Left forelimb (tissue), 1 donor: ENCODE results near the gene CTIF.
A peak's percentile ranks its signal among the peaks of the same experiment; 100 is the strongest.
"Not testable (repeated sequence)": the region's sequence is repeated elsewhere in the genome, so short reads cannot be mapped to it uniquely, and the experiment has no call there.

Experiments
- DNase-seq: peaks from one replicate; pipeline ENCODE4 v3.0.0-alpha.2; 2018; ENCODE audit warnings: low spot score

CTIF gene

DNA sequence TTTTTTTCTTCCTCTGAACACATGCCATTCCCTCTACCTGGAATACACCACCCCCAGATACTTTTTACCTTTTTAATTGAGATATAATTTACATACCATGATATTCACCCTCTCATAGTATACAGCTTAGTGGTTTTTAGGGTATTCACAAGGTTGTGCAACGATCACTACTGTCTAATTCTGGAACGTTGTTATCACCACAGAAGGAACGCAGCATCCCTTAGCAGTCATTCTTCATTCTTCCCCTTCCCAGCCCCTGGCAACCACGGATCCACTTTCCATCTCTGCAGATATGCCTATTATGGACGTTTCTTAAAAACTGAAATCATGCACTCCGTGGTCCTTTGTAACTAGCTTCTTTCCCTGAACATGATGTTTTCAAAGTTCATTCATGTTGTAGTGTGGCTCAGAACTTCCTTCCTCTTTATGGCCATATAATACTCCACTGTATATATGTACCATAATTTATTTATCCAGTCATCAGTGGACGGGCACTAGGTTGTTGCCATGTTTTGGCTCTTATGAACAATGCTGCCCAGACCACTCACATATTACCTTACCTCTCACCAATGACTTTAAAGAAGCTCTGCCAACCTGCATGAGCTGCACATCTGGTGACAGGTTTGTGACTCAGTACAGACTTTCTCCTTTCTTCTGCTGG is 168.9 kb downstream of the CTIF start:
- DNase-seq = no peak

DNA sequence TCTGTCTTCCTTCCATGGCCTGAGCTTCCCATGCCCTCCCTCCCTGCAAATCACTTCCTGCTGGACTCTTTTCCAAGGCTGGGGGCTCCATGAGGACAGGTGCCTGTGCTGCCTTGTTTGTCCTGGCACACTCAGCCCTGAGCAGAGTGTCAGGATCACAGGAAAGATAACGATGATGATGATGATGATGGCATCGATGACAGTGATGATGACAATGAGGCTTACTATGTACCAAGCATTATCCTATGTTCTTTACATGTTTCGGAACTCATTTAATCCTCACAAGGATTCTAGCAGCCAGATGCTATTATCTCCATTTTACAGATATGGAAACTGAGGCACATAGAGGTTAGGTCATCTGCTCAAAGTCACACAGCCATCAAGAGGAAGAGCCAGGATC is 170.0 kb downstream of the CTIF start:
- DNase-seq = no peak

DNA sequence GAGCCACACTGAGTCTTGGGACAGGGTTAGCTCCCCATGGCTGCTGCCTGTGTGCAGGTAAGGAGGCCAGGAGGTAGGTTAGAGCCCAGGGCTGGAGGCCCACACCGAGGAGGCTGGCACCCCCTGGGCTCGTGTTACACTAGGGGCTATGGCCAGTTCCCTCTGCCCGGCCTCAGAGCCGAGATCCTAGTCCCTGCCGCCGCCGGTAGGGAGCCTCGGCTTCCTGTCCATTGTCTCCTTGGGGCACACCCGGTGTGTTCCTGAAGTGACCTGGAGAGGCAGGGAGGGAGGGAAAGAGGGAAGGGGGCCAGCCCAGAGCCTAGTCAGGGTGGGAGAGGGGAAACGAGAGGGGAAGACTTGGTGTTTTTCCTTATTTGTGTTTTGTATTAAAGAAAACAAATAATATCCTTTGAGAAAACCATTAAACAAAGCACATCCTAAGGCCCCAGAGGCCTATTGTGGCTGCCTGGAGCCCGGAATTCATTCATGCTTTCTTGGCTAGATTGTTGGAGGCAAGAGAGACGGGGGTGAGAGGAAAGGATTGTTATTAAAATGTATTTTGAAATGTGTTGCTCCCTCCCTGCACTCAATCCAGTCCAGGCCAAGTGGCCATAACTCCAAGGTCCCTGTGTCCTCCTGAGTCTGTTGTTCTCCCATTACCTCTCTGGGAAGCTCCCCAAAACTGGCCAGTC is 170.7 kb downstream of the CTIF start:
- DNase-seq = no peak

DNA sequence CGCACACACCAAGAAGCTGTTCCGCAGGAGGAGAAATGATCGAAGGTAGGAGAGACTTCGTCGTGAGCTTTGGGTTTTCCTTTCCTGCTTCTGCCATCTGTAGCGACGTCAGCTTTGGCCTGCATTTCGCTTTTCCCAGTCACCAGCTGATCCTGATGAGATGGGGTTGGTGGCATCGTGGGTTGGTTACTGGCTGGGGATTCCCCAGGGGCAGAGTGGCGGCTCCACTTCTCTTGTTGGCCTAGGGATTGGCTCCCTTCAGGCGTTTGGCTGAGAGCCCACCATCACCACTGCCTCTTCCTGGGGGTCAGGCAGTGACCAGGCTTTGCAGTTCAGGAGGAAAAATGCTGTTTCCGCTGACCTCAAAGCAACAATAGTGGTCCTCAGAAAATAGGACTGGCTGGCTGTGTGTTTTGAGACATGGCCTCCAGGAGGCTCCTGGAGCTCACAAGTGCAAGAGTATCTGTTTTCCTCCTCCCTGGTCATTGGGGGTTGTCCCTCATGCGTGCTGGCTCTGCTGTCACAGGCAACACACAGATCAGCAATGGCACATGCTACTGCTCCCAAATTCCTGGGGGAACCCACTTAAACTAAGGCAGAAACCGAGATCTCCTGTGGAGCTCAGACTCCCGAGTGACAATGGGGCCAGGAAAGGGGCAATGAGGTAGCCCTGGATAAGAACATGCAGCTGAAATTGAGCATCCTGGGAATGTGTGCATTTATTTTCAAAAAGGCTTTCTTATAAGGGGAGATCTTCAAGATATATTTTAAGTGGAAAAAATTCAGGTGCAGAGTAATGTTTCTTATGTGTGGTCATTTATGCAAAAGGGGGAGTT is 173.0 kb downstream of the CTIF start:
- no peak for DNase-seq

DNA sequence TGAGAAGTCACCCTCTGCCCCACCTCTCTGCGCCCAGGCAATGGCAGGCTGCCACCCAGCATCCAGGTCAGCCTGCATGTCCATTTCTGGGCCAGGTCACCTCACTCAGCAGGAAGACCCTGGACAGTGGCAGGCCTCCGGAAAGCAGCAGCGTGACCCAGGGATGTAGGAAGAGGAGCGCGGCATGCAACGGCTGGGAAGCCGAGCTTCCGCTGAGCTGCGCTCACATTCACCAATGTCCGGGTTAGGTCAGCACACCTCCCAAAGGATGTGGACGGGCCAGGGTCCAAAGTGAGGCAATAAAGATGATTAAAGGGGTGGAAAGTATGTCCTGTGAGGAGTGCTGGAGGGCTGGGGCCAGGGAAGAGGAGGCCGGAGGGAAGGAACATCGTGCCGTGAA is 174.5 kb downstream of the CTIF start:
- DNase-seq = peak; percentile 79

DNA sequence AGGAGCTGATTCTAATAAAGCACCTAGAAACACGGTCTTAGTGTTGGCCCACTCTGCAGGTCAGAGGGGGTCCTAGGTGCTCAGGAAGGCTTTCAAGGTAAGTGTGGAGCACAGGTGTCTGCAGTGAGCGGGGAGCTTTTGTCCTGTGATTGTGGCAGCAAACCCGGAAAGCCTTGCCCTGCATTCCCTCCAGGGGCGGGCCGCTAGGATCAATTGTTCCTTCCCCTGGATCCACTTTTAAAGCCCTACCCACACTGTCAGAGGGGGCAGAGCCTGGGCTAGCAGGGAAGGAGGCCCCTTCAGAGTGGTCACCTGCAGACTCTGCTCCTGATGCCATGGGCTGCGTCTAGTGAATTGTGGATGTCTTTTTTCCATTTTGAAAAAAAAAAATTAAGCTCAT is 176.0 kb downstream of the CTIF start:
- DNase-seq = no peak

DNA sequence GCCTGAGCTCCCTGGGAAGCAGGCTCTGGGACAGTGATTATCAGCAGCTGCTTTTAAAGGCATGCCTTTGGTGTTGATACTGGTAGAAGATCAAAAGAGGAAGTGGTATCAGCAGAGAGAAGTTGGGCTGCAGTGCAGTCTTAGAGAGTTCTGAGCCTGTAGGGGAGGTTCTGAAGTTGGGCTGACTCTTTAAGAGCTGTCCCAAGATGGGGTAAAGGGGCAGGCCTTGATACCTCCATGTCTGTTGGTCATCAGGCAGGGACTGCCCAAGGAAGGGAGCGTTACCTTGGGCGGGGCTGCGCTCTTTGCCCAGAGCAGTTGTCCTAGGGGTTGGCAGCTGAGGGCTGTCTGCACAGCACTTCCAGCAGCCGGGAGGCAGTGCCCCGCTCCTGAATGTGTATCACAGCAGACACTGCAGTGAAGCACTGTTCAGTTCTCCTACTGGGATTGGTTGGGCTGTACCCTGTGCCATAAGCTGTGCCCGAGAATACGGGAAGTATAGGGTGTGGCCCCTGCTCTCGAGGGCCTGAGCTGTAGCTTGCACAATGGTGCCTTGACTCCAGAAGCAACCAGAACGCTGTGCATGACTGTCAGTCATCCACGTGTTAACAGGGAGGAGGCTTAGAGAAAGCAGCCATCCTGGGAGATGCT is 177.0 kb downstream of the CTIF start:
- DNase-seq = no peak

DNA sequence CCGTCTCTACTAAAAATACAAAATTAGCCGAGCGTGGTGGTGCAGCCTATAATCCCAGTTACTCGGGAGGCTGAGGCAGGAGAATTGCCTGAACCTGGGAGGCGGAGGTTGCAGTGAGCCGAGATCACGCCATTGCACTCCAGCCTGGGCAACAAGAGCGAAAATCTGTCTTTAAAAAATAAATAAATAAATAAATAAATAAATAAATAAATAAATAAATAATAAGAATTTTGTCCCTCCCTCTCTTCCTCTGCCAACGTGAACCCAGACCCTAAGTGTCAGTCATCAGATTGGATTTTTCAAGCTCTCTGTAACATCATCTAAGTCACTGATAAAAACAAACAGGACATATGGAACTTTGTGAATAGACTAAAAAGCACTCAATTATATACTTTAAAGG is 178.4 kb downstream of the CTIF start:
- not testable (repeated sequence) for DNase-seq

DNA sequence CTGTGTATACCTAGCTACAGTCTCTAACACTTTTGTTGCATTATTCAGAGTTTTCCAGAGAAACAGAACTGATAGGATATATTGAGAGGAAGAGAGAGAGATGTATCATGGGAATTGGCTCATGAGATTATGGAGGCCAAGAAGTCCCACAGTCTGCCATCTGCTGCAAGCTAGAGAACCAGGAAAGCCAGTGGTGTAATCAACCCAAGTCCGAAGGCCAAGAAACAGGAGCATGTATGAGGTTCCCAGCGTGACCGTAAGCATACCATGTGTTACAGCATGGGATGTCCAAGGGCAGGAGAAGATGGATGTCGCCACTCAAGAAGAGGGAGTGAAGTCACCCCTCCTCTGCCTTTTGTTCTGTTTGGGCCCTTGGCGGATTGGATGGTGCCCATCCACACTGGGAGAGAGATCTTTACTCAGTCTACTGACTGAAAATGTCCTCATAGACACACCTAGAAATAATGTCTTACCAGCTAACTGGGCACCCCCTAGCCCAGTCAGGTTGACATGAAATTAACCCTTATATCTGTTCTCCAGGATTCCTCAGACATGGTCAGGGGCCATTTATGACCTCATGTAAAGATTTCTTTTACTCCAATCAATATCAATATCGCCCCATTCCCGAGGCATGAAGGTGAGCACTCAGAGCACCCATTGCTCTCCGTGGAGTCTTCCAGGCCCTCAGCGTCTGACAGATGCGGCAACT is 179.6 kb downstream of the CTIF start:
- DNase-seq = no peak

DNA sequence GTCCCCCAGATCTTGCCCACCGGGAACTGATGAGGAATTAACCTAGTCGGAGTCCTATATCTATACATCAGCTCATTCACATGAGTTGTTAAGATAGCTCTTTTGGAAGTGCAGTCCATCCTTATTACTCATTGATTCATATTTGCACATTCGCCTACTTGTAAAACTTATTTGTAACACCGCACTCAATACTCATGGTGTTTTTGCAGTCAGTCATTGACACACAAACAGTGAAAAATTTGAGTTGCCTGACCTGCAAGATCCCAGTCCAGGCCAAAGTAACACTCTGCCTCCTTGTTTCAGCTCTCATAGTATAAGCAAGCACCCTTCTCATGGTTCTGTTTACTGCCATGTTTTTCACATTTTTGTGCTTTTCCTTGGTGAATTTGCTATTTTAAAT is 180.6 kb downstream of the CTIF start:
- no peak for DNase-seq

DNA sequence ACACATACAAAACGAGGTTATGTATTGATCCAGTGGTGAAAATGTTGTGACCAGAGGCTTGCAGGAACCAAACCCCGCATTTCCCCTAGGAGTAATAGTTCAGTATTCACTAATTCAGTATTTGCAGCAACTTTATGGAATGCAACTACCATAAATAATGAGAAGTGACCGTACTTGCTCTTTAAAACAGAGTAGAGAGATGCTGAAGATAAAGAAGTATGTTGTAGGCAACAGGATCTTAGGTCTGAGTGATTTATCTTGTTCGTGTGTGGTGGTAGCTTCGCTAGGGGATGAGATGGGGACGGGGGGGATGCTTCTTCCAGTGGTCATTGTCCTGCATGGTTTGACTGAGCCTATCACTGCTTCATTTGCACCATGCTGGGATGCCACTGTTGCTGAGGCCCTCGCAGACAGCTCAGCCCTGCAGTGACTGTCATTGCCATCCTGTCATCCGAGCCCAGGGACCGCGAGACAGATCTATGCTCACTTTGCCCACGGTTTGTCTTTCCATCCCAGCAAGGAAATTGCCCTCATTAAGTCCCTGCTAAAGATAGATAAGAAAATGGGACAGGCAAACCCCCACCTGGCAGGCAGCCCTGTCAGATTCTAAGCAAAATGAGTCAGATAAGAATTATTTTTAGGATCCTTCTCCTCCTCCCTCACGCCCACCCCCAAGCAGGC is 181.3 kb downstream of the CTIF start:
- no peak for DNase-seq

DNA sequence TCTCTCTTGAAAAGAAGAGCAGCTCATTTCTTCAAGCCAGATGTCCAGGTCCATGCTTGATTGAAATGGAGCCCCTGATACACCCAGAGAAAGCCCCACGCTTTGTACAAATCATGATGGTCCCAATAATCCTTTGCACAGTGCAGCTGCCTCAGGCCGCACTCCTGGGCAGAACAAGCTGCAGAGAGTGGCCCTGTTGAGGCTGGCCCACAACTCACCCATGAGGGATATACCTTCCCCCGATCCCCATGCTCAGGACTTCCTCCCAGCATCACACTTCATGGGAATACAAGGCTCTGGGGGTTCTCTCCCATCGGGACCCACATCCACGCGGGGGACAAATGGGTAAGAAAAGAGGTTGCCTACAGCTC is 181.8 kb downstream of the CTIF start:
- no peak for DNase-seq

DNA sequence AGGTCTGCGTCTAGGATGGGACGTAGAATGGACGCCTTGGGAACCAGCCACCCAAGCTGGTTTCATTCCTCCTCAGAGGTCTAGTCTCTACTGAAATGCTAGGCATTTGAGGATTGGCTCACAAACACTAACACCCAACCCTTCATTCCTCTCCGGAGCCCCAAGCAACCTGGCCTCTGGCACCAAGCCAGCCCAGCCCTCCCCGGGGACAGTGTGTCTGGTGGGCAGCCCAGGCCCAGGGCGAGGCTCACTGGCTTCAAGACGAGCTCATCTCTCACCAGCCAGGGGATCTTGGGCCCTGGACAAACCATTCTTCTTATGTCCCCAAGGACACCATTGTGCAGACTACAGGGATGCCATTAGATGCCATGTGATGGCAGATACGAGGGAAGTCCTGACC is 182.5 kb downstream of the CTIF start:
- DNase-seq = no peak

DNA sequence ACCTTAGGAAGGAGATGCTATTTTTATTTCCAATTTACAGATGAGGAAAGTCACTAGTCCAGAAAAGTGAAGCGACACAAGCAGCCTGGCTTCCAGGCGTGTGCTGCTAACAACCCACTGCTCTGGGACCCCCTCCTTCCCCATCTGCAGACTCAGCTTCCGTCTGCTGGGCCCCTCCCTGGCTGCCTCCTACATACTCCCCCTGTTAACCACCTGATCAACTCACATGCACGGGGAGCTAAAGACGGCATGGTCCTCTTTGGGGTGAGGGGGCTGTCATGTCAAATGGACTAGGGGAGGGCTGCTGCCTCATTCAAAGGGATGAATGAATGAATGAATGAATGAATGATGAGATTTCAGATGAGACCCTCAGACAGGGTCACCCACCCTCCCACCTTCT is 184.2 kb downstream of the CTIF start:
- no peak for DNase-seq

DNA sequence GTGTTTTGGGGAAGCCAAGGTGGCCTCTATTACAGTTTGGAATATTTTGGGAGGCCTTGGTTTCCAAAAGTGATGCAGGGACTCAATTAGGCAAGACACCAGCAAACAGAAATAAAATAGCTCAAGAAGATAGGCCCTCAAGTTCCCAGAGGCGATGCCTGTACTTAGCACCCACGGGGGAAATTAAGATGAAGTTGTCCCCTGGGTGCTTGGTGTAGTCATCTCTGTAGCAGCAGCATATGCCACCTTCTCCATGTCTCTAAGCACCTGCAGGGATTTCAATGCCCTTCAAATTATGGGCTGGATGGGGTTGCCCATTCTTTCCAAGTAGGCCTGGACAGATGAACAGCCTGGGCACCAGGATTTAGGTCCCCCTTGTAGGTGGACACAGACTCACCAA is 185.0 kb downstream of the CTIF start:
- no peak for DNase-seq

DNA sequence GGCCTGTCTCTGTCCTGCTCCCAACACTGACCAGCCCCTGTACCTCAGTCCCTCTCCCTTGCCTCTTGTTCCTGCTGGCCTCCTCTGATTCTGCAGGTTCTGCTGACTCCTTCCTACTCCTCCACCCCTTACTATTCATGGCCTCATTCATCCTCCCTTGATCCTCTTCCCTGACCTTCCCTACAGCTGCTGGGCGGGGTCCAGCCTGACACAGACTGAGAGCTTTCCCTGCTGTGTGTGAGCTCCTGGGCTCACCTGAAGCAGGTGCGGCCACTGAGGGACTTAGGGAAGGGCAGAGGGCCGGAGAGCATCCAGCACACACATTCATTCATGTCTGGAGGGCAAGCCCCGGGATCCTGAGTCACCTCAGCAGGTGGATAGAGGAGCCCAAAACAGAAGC is 185.6 kb downstream of the CTIF start:
- no peak for DNase-seq

DNA sequence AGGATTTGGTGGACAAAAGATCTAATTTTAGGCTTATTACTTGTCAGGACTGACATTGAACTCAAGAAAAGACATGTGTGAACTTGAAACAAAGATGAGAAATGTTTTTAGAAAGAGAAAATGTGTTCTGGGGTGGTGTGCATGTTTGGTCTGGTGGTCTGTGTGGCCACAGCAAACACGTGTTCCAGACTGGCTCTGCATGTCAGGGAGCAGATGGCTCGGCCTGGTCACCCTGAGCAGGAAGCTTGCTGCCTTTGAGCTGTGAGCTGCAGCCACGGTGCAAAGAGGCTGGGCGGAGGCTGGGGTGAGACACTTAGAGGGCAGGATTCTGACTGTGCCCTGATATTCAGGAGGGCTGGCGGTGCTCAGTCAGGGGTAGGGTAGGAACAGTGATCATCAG is 186.1 kb downstream of the CTIF start:
- no peak for DNase-seq

DNA sequence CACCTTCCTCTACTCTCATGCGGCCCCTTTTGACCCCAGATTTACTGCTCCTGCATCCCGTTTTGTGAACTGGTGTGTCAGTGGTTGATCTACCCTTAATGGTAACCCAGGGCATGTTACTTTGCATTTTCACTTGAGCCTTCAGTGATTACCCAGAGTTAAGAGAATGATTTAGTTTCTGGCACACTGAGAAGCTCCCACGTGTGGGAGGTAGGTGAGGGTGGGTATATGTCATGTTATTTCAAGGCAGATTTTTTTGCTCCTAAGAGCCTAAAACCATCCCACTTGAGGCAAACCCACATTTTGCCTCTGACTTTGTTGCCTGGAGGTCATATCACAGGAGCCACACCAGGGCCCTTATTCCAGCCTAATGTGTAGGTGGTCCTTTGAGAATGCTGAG is 186.7 kb downstream of the CTIF start:
- no peak for DNase-seq

DNA sequence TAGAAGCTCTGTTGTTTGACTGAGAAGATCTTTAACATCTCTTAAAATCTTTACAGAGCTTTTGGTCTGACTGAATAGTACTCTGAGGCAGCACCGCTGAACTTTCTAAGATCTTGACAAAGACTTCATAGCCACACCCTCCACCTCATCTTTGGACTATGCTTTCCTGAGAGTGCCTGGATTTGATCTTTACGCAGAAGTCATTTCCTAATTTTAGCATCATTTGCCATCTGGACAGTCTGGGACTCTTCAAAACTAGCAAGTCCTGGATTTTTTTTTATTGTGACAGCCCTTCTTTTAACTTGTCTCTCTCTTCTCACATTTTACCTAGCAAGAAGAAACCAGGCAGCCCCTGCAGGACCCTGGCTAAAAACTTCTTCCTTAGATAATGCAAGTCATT is 188.8 kb downstream of the CTIF start:
- DNase-seq = no peak

DNA sequence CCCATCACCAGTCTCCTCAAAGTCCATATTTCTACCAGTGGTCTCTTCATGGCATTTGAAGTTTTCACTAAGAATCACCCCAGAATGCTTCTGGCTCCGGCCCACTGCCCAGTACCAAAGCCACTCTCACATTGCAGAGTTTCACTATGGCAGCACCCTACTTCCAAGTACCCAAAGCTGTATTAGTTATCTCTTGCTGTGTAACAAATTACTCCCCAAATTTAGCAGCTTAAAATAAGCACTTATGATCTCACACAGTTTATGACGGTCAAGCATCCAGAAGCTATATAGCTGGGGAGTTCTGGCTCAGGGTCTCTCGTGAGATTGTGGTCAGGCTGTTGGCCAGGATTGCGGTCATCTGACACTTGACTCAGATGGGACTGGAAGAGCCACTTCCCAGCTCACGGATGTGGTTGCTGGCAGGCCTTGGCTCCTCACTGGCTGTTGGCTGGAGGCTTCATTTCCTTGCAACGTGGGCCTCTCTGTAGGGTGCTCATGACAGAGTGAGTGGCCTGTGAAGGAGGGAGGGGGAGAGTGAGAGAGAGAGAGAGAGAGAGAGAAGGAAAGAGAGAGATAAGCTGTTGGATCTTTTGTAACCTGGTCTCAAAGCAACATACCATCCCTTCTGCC is 189.5 kb downstream of the CTIF start:
- DNase-seq = no peak

DNA sequence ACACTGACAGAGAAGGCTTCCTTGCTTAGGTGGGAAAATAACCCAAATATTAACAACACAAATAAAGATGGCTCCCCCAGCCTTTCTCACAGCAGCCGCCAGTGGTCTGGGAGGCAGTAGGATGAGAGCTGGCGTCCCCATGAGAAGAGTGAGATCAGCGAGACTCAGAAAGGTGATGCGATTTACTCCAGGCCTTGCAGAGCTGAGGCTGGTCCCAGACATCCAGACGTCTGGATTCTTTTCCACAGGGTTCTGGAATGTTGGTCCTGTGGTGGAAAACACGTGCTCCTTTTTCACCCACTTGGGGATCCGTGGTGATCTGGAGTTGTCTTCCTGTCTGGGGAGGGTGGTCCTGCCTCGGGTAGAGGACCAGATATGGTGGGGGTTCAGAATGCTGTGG is 190.6 kb downstream of the CTIF start:
- no peak for DNase-seq
